AG08396 (cell line): ENCODE results near the gene NAV2.
"Not testable (repeated sequence)": the region's sequence is repeated elsewhere in the genome, so short reads cannot be mapped to it uniquely, and the experiment has no call there.

ENCODE experiments used
- DNase-seq: peaks from one replicate; pipeline ENCODE4 v3.0.0; 2012; ENCODE audit warnings: low spot score, mixed read lengths

The NAV2 gene

GRCh38 chr11:20058749-20059458, 346.3 kb downstream of the NAV2 start:
- peak; percentile 39 for DNase-seq

GRCh38 chr11:20059587-20060021, 347.0 kb downstream of the NAV2 start:
- no peak for DNase-seq

- no peak for DNase-seq
Measured at GRCh38 chr11:20060181-20060580, 347.5 kb downstream of the NAV2 start.

GRCh38 chr11:20060647-20061205, 348.1 kb downstream of the NAV2 start:
- no peak for DNase-seq

- no peak for DNase-seq
Measured at GRCh38 chr11:20061776-20062175, 349.1 kb downstream of the NAV2 start.

- no peak for DNase-seq
Measured at GRCh38 chr11:20064961-20065405, 352.3 kb downstream of the NAV2 start.

- no peak for DNase-seq
Measured at GRCh38 chr11:20065406-20065805, 352.8 kb downstream of the NAV2 start.

GRCh38 chr11:20066013-20066782, 353.6 kb downstream of the NAV2 start:
- DNase-seq = no peak

- DNase-seq = no peak
Measured at GRCh38 chr11:20066783-20067156, 354.1 kb downstream of the NAV2 start.

- DNase-seq = no peak
Measured at GRCh38 chr11:20067665-20068064, 355.0 kb downstream of the NAV2 start.

GRCh38 chr11:20068691-20069090, 356.1 kb downstream of the NAV2 start:
- no peak for DNase-seq

- no peak for DNase-seq
Measured at GRCh38 chr11:20070459-20070858, 357.8 kb downstream of the NAV2 start.

GRCh38 chr11:20075627-20076026, 363.0 kb downstream of the NAV2 start:
- no peak for DNase-seq

- DNase-seq = no peak
Measured at GRCh38 chr11:20078846-20079245, 366.2 kb downstream of the NAV2 start.

- DNase-seq = no peak
Measured at GRCh38 chr11:20080032-20080685, 367.5 kb downstream of the NAV2 start.

GRCh38 chr11:20081336-20081735, 368.7 kb downstream of the NAV2 start:
- DNase-seq = no peak

- not testable (repeated sequence) for DNase-seq
Measured at GRCh38 chr11:20083877-20084276, 371.2 kb downstream of the NAV2 start.

- DNase-seq = no peak
Measured at GRCh38 chr11:20084921-20085814, 372.5 kb downstream of the NAV2 start.

- DNase-seq = no peak
Measured at GRCh38 chr11:20085918-20086317, 373.3 kb downstream of the NAV2 start.

- DNase-seq = peak; percentile 28
Measured at GRCh38 chr11:20087118-20087521, 374.5 kb downstream of the NAV2 start.

- DNase-seq = no peak
Measured at GRCh38 chr11:20088397-20089225, 376.0 kb downstream of the NAV2 start.
